HepG2 (cell line): ENCODE results near the gene ACP5. TPM values are rescaled to one million over a fixed set of nuclear protein-coding genes. Genes with fewer than 3 reads are reported as not detected.

Experiments used
- CREB1 ChIP-seq, 2 experiments: fragments of 450-650 bp in 1 of 2; IDR thresholded peaks; 2 replicates each; pipeline ENCODE4 v1.6.1; 2016 to 2017; ENCODE audit warnings: control low read depth in 1 of 2, mild to moderate bottlenecking in 1 of 2, missing compliant biosample characterization in 1 of 2, missing genetic modification characterization in 1 of 2
- ERF ChIP-seq: IDR thresholded peaks from 2 replicates; pipeline ENCODE4 v1.6.1; 2018; ENCODE audit warnings: missing biosample characterization, missing genetic modification reagents
- FOSL1 ChIP-seq: sonication (generic); formaldehyde crosslinking; IDR thresholded peaks from 2 replicates; pipeline ENCODE4 v1.9.0; 2021; ENCODE audit warnings: missing genetic modification reagents, borderline replicate concordance
- HDAC1 ChIP-seq: sonication (generic); formaldehyde crosslinking; IDR thresholded peaks from 2 replicates; pipeline ENCODE4 v1.5.1; 2020; ENCODE audit warnings: mild to moderate bottlenecking, missing genetic modification reagents
- HNRNPL ChIP-seq: fragments of 200-400 bp; formaldehyde crosslinking; IDR thresholded peaks from 2 replicates; pipeline ENCODE4 v1.6.1; 2017; ENCODE audit warnings: mild to moderate bottlenecking, low read depth, low read length
- KAT7 ChIP-seq: IDR thresholded peaks from 2 replicates; pipeline ENCODE4 v1.6.1; 2018; ENCODE audit warnings: borderline replicate concordance, missing compliant biosample characterization
- MAZ ChIP-seq, 2 experiments: sonication (generic) in 1 of 2; formaldehyde crosslinking in 1 of 2; IDR thresholded peaks; 2 replicates each; pipeline versions ENCODE4 v1.5.0 to v1.6.1; 2012 to 2020; ENCODE audit warnings: low read depth in 2 of 2, mild to moderate bottlenecking in 2 of 2, borderline replicate concordance in 1 of 2, improper control_type of control experiment in 1 of 2, low read length in 1 of 2, missing genetic modification reagents in 1 of 2, moderate library complexity in 1 of 2
- TBX3 ChIP-seq: fragments of 450-650 bp; IDR thresholded peaks from 2 replicates; pipeline ENCODE4 v1.6.1; 2017; ENCODE audit warnings: antibody characterized with exemption, mild to moderate bottlenecking, inconsistent platforms, borderline replicate concordance
- ZMYM2 ChIP-seq: sonication (generic); formaldehyde crosslinking; IDR thresholded peaks from 2 replicates; pipeline ENCODE4 v1.8.0; 2022; ENCODE audit warnings: mild to moderate bottlenecking, missing genetic modification reagents
- ZNF136 ChIP-seq: sonication (generic); formaldehyde crosslinking; IDR thresholded peaks from 2 replicates; pipeline ENCODE4 v1.8.1; 2022; ENCODE audit warnings: low read depth, mild to moderate bottlenecking, moderate library complexity, missing genetic modification reagents
- ZNF383 ChIP-seq: sonication (generic); formaldehyde crosslinking; IDR thresholded peaks from 2 replicates; pipeline ENCODE4 v1.4.0; 2020; ENCODE audit warnings: missing genetic modification reagents, mild to moderate bottlenecking, borderline replicate concordance
- ZNF720 ChIP-seq: sonication (generic); formaldehyde crosslinking; IDR thresholded peaks from 2 replicates; pipeline ENCODE4 v1.4.0; 2020; ENCODE audit warnings: missing genetic modification reagents
- polyA plus RNA-seq, 8 experiments: library from polyadenylated mRNA; depleted of rRNA in 3 of 8; stranded (reverse) in 7 of 8; unstranded in 1 of 8; fragments of >200 nt; fragmentation: Illumina TruSeq in 4 of 8; extraction: Trizol in 4 of 8; gene quantifications; 2 replicates each; pipeline versions ENCODE4 v1.2.1 to v1.2.3, GENCODE V29; 2011 to 2016; ENCODE audit warnings: low read depth in 4 of 8, missing spikeins in 1 of 8, mixed read lengths in 1 of 8; ENCODE audit not compliant: insufficient read depth in 1 of 8
- total RNA-seq, 5 experiments: library from RNA; depleted of rRNA; stranded (reverse); fragments of >200 nt; fragmentation: Illumina TruSeq; extraction: Trizol; gene quantifications; 2 replicates each; pipeline ENCODE4 v1.2.3, GENCODE V29; 2016; ENCODE audit warnings: low read depth in 1 of 5
- TF ChIP-seq, protein P1 (sequence below): sonication (generic); formaldehyde crosslinking; IDR thresholded peaks from 2 replicates; pipeline ENCODE4 v1.4.0; 2020; ENCODE audit warnings: missing genetic modification reagents
- TF ChIP-seq, protein P2 (sequence below): sonication (generic); formaldehyde crosslinking; IDR thresholded peaks from 2 replicates; pipeline ENCODE4 v1.4.0; 2020; ENCODE audit warnings: missing genetic modification reagents
- TF ChIP-seq, protein P3 (sequence below): sonication (generic); formaldehyde crosslinking; IDR thresholded peaks from 2 replicates; pipeline ENCODE4 v1.5.0; 2020; ENCODE audit warnings: mild to moderate bottlenecking, missing genetic modification reagents, moderate library complexity
- TF ChIP-seq, protein P4 (sequence below): sonication (generic); formaldehyde crosslinking; conservative IDR thresholded peaks from 2 replicates; pipeline ENCODE4 v1.8.0; 2022; ENCODE audit warnings: missing genetic modification reagents
- TF ChIP-seq, protein P5 (sequence below): IDR thresholded peaks from 2 replicates; pipeline ENCODE4 v1.6.1; 2016; ENCODE audit warnings: low read depth, borderline replicate concordance
- TF ChIP-seq, protein P6 (sequence below): sonication (generic); formaldehyde crosslinking; IDR thresholded peaks from 2 replicates; pipeline ENCODE4 v1.5.0; 2020; ENCODE audit warnings: missing genetic modification reagents, mild to moderate bottlenecking, borderline replicate concordance

Gene ACP5
- total and polyA plus RNA-seq, 2 of the 13 experiments (the other 11 are each of a cell fraction or from before 2014, with no cell fraction given), result 1.3 to 6.7 TPM

DNA sequence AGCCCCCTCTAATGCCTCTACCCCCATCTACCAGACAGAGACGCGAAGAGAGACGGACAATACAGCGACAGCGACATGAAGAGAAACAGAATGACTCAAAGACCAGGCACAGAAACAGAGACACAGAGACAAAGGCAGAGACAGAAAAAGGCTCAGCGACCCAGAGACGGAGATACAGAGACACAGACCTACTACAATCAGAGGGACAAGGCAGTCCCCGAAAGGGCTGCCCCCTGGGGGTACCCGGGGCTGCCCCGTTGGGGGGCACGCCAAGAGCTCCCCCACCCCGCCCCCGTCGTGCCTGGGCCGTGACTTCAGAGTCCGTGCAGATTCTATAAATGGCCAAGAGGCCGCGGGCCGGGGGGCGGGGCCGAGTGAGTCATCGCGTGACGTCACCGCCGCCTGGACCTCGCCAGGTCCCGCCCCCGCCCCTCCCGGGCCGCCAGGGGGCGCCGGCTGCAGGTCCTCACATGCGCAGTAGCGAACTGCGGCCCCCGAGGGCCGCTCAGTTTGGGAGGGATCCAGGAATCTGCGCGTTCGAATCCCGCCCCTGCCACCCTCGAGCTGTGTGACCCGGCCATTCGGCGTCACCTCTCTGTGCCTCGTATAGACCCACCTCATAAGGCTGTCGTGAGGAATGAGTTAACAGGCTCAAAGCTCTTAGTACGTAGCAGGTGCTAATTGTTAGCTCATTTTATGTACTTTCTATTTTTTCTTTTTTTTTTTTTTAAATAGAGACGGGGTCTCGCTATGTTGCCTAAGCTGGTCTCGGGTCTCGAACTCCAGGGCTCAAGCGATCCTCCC is 41.5 kb downstream of the ACP5 start (continued):
- TF ChIP-seq ZNF136 (CRISPR knock-in tag), result no peak
- TF ChIP-seq, protein P1, sequence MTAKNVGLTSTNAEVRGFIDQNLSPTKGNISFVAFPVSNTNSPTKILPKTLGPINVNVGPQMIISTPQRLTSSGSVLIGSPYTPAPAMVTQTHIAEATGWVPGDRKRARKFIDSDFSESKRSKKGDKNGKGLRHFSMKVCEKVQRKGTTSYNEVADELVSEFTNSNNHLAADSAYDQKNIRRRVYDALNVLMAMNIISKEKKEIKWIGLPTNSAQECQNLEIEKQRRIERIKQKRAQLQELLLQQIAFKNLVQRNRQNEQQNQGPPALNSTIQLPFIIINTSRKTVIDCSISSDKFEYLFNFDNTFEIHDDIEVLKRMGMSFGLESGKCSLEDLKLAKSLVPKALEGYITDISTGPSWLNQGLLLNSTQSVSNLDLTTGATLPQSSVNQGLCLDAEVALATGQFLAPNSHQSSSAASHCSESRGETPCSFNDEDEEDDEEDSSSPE (CRISPR knock-in tag), result peak; percentile 35; the same call in 1 of the 2 replicates
- TF ChIP-seq, protein P2, sequence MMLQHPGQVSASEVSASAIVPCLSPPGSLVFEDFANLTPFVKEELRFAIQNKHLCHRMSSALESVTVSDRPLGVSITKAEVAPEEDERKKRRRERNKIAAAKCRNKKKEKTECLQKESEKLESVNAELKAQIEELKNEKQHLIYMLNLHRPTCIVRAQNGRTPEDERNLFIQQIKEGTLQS (CRISPR knock-in tag), result peak; percentile 88
- no peak for TF ChIP-seq HNRNPL
- TF ChIP-seq KAT7 (CRISPR knock-in tag), result no peak
- TF ChIP-seq, protein P3, sequence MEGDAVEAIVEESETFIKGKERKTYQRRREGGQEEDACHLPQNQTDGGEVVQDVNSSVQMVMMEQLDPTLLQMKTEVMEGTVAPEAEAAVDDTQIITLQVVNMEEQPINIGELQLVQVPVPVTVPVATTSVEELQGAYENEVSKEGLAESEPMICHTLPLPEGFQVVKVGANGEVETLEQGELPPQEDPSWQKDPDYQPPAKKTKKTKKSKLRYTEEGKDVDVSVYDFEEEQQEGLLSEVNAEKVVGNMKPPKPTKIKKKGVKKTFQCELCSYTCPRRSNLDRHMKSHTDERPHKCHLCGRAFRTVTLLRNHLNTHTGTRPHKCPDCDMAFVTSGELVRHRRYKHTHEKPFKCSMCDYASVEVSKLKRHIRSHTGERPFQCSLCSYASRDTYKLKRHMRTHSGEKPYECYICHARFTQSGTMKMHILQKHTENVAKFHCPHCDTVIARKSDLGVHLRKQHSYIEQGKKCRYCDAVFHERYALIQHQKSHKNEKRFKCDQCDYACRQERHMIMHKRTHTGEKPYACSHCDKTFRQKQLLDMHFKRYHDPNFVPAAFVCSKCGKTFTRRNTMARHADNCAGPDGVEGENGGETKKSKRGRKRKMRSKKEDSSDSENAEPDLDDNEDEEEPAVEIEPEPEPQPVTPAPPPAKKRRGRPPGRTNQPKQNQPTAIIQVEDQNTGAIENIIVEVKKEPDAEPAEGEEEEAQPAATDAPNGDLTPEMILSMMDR (CRISPR knock-in tag), result peak; percentile 85
- TF ChIP-seq ZMYM2 (CRISPR knock-in tag), result peak; percentile 98
- peak; percentile 87; the same call in 1 of the 2 replicates for TF ChIP-seq MAZ (IDR thresholded peaks at IDR 0.05; ENCODE audit: borderline replicate concordance, low read depth, low read length)
- peak; percentile 80 for TF ChIP-seq MAZ (CRISPR knock-in tag; IDR thresholded peaks at IDR 0.05; ENCODE audit: low read depth)
- TF ChIP-seq TBX3, result no peak
- TF ChIP-seq FOSL1 (CRISPR knock-in tag), result peak; percentile 76; the same call in 1 of the 2 replicates
- TF ChIP-seq, protein P4, sequence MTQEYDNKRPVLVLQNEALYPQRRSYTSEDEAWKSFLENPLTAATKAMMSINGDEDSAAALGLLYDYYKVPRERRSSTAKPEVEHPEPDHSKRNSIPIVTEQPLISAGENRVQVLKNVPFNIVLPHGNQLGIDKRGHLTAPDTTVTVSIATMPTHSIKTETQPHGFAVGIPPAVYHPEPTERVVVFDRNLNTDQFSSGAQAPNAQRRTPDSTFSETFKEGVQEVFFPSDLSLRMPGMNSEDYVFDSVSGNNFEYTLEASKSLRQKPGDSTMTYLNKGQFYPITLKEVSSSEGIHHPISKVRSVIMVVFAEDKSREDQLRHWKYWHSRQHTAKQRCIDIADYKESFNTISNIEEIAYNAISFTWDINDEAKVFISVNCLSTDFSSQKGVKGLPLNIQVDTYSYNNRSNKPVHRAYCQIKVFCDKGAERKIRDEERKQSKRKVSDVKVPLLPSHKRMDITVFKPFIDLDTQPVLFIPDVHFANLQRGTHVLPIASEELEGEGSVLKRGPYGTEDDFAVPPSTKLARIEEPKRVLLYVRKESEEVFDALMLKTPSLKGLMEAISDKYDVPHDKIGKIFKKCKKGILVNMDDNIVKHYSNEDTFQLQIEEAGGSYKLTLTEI, result no peak
- TF ChIP-seq ZNF383 (CRISPR knock-in tag), result no peak
- no peak for TF ChIP-seq ZNF720 (CRISPR knock-in tag)
- TF ChIP-seq, protein P5, sequence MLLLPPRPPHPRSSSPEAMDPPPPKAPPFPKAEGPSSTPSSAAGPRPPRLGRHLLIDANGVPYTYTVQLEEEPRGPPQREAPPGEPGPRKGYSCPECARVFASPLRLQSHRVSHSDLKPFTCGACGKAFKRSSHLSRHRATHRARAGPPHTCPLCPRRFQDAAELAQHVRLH (CRISPR knock-in tag), result peak; percentile 31; the same call in 1 of the 2 replicates
- TF ChIP-seq ERF (CRISPR knock-in tag), result peak; percentile 59; the same call in 1 of the 2 replicates
- TF ChIP-seq CREB1 (IDR thresholded peaks at IDR 0.05), result peak; percentile 99
- TF ChIP-seq CREB1 (CRISPR knock-in tag; IDR thresholded peaks at IDR 0.05), result peak; percentile 75
- no peak for TF ChIP-seq HDAC1
- TF ChIP-seq, protein P6, sequence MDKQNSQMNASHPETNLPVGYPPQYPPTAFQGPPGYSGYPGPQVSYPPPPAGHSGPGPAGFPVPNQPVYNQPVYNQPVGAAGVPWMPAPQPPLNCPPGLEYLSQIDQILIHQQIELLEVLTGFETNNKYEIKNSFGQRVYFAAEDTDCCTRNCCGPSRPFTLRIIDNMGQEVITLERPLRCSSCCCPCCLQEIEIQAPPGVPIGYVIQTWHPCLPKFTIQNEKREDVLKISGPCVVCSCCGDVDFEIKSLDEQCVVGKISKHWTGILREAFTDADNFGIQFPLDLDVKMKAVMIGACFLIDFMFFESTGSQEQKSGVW (CRISPR knock-in tag), result no peak
